ENCODE data around the gene RHBDF1. TPM values are rescaled to one million over a fixed set of nuclear protein-coding genes. Genes with fewer than 3 reads are reported as not detected.
"Not testable (repeated sequence)": the region's sequence is repeated elsewhere in the genome, so short reads cannot be mapped to it uniquely, and the experiment has no call there.

RHBDF1 gene
- total and polyA plus RNA-seq, 10 donors: 6.5 to 23.0 (median 10.6) TPM

GRCh38 chr16:35011-35677 lies 37.3 kb downstream of the RHBDF1 start:
- H3K4me3 ChIP-seq: peak overlapping the region in 6 of 8 donors; percentile 15 to 61 (median 24)
- peak; percentile 86 for DNase-seq
- H3K4me1 ChIP-seq: peaks cover 11 to 70% (median 58%) of the 10 kb centered on the region in 6 donors
- H3K9me3 ChIP-seq: no peaks in the 10 kb centered on the region
- 43 to 61% (median 54%) methylated on average over 14 to 17 of the region's 17 CpGs for WGBS, 5 donors
- TF ChIP-seq CTCF (IDR thresholded peaks at IDR 0.05 in 8 of 11, conservative IDR thresholded peaks at IDR 0.05 in 3 of 11) (no peak), POLR2AphosphoS5 (IDR thresholded peaks at IDR 0.05) (peak; percentile 47 to 57 (median 54)), POLR2A (IDR thresholded peaks at IDR 0.05) (peak in 1 of 3 donors; percentile 43)
- no peaks in the 10 kb centered on the region for H3K27me3 ChIP-seq (replicated peaks in 1 of 7)
- intact Hi-C loops (cut with DNase I; ENCODE audit: low total_unique reads): no loop called here
- H3K27ac ChIP-seq: peak overlapping the region; percentile 66 to 90 (median 82)
- H3K36me3 ChIP-seq: no peaks in the 10 kb centered on the region

- DNase-seq: no peak
- H3K4me1 ChIP-seq: peaks cover 11 to 65% (median 54%) of the 10 kb centered on the region in 6 donors
- intact Hi-C loops (cut with DNase I; ENCODE audit: low total_unique reads): no loop called here
- no peaks in the 10 kb centered on the region for H3K36me3 ChIP-seq
- no peaks in the 10 kb centered on the region for H3K9me3 ChIP-seq
- peak overlapping the region in 6 of 8 donors; percentile 15 to 61 (median 24) for H3K4me3 ChIP-seq
- H3K27ac ChIP-seq: peak overlapping the region in 7 of 8 donors; percentile 70 to 90 (median 84)
- 17 to 30% (median 21%) methylated on average over 5 to 6 of the region's 6 CpGs for WGBS, 5 donors
- no peak for TF ChIP-seq POLR2A (IDR thresholded peaks at IDR 0.05)
- no peak for TF ChIP-seq POLR2AphosphoS5 (IDR thresholded peaks at IDR 0.05)
- TF ChIP-seq CTCF (IDR thresholded peaks at IDR 0.05 in 8 of 11, conservative IDR thresholded peaks at IDR 0.05 in 3 of 11): no peak
- no peaks in the 10 kb centered on the region for H3K27me3 ChIP-seq (replicated peaks in 1 of 7)
These were observed 37.8 kb downstream of the RHBDF1 start for GRCh38 chr16:34648-34987.

GRCh38 chr16:33877-34647 lies 38.4 kb downstream of the RHBDF1 start:
- no peak for DNase-seq
- H3K4me3 ChIP-seq: peak overlapping the region in 6 of 8 donors; percentile 15 to 61 (median 24)
- no peaks in the 10 kb centered on the region for H3K27me3 ChIP-seq (replicated peaks in 1 of 7)
- 83 to 86% (median 86%) methylated on average over 20 to 21 of the region's 21 CpGs for WGBS, 5 donors
- intact Hi-C loops (cut with DNase I; ENCODE audit: low total_unique reads): no loop called here
- H3K4me1 ChIP-seq: peaks cover 6 to 59% (median 49%) of the 10 kb centered on the region in 6 donors
- no peaks in the 10 kb centered on the region for H3K36me3 ChIP-seq
- H3K9me3 ChIP-seq: no peaks in the 10 kb centered on the region
- peak overlapping the region in 6 of 8 donors; percentile 76 to 90 (median 84) for H3K27ac ChIP-seq
- TF ChIP-seq CTCF (IDR thresholded peaks at IDR 0.05 in 8 of 11, conservative IDR thresholded peaks at IDR 0.05 in 3 of 11) (no peak), POLR2A (IDR thresholded peaks at IDR 0.05) (no peak), POLR2AphosphoS5 (IDR thresholded peaks at IDR 0.05) (no peak)

GRCh38 chr16:33154-33876 lies 39.1 kb downstream of the RHBDF1 start:
- Histone ChIP-seq H3K27ac (peak overlapping the region in 2 of 8 donors; percentile 85 to 90), H3K4me3 (peak overlapping the region in 3 of 8 donors; percentile 29 to 61 (median 34)), H3K4me1 (peaks cover 4 to 52% (median 42%) of the 10 kb centered on the region in 6 donors)
- H3K36me3 ChIP-seq; H3K9me3 ChIP-seq; H3K27me3 ChIP-seq (replicated peaks in 1 of 7); intact Hi-C loops (cut with DNase I; ENCODE audit: low total_unique reads); DNase-seq: not testable (repeated sequence)
- WGBS, 5 donors: 71 to 94% (median 85%) methylated on average over 2 to 5 of the region's 8 CpGs

GRCh38 chr16:30627-31026 lies 41.8 kb downstream of the RHBDF1 start:
- H3K9me3 ChIP-seq; intact Hi-C loops (cut with DNase I; ENCODE audit: low total_unique reads); H3K36me3 ChIP-seq; H3K4me3 ChIP-seq; H3K27me3 ChIP-seq (replicated peaks in 1 of 7); DNase-seq; H3K27ac ChIP-seq: not testable (repeated sequence)
- peaks cover 0 to 25% (median 17%) of the 10 kb centered on the region in 6 donors for H3K4me1 ChIP-seq
- 48 to 100% (median 77%) methylated on average over 1 to 5 of the region's 7 CpGs; no CpG with 5 or more reads in 1 of the 5 donors for WGBS, 5 donors

- intact Hi-C loops (cut with DNase I; ENCODE audit: low total_unique reads); H3K4me3 ChIP-seq; DNase-seq; H3K4me1 ChIP-seq; H3K27me3 ChIP-seq (replicated peaks in 1 of 7); H3K36me3 ChIP-seq; H3K27ac ChIP-seq; H3K9me3 ChIP-seq: not testable (repeated sequence)
- WGBS, 5 donors: 20 to 45% (median 28%) methylated on average over 1 to 2 of the region's 5 CpGs; no CpG with 5 or more reads in 1 of the 5 donors
These were observed 46.5 kb downstream of the RHBDF1 start for GRCh38 chr16:25926-26348.

GRCh38 chr16:24151-24550 lies 48.3 kb downstream of the RHBDF1 start:
- H3K4me3 ChIP-seq; H3K4me1 ChIP-seq; H3K27ac ChIP-seq; H3K27me3 ChIP-seq (replicated peaks in 1 of 7); DNase-seq; H3K36me3 ChIP-seq; intact Hi-C loops (cut with DNase I; ENCODE audit: low total_unique reads); H3K9me3 ChIP-seq: not testable (repeated sequence)
- WGBS, 5 donors: 87 to 93% (median 89%) methylated on average over 12 to 17 of the region's 22 CpGs
